Adipocyte (in vitro differentiated cells): ENCODE measurements around the gene LILRA1.
"Not testable (repeated sequence)": the region's sequence is repeated elsewhere in the genome, so short reads cannot be mapped to it uniquely, and the experiment has no call there.

Experiments
- DNase-seq: peaks from one replicate; pipeline ENCODE4 v3.0.0-alpha.2; 2015; ENCODE audit warnings: low read depth
- H3K27me3 ChIP-seq: replicated peaks from 2 replicates; pipeline ENCODE4 v1.7.0; 2013; ENCODE audit warnings: mild to moderate bottlenecking, low read length, moderate library complexity; ENCODE audit not compliant: control insufficient read depth, insufficient read depth
- H3K36me3 ChIP-seq: 2 replicates; pipeline ENCODE4 v1.7.0; 2013; ENCODE audit warnings: low read length, mild to moderate bottlenecking, moderate library complexity; ENCODE audit not compliant: control insufficient read depth, insufficient read depth, severe bottlenecking
- H3K4me1 ChIP-seq: 2 replicates; pipeline ENCODE4 v1.7.0; 2013; ENCODE audit warnings: mild to moderate bottlenecking, low read length, moderate library complexity; ENCODE audit not compliant: control insufficient read depth, insufficient read depth
- H3K4me3 ChIP-seq: 2 replicates; pipeline ENCODE4 v1.7.0; 2013; ENCODE audit warnings: mild to moderate bottlenecking, low read length, moderate library complexity
- H3K9ac ChIP-seq: 2 replicates; pipeline ENCODE4 v1.7.0; 2013; ENCODE audit warnings: mild to moderate bottlenecking, low read length, moderate library complexity
- H3K9me3 ChIP-seq: 2 replicates; pipeline ENCODE4 v1.7.0; 2013; ENCODE audit warnings: mild to moderate bottlenecking, low read length, moderate library complexity; ENCODE audit not compliant: control insufficient read depth

The LILRA1 gene

DNA sequence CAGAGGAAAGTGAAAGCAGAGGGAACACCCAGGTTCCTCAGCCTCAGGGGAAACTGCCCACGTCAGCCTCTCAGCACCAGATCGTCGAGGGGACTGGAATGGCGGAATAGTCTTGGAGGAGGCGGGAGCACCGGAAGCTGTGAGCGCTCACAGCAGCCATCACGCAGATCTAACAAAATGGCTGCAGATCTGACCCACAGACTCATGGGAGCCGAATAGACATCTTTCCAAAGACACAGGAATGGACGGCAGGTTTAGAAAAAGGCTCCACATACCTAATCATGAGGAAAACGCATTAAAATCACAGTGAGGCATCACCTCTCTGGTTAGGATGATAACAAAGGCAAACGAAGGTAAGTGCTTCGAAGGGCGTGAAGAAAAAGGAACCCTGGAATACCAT, 31.6 kb upstream of the LILRA1 start:
- Histone ChIP-seq H3K4me1 (no peaks in the 10 kb centered on the region), H3K4me3 (no peak overlapping the region), H3K27me3 (no peaks in the 10 kb centered on the region), H3K36me3 (no peaks in the 10 kb centered on the region), H3K9me3 (no peaks in the 10 kb centered on the region), H3K9ac (no peak overlapping the region)
- DNase-seq = no peak

- not testable (repeated sequence) for H3K27me3 ChIP-seq, H3K36me3 ChIP-seq, H3K9ac ChIP-seq, H3K9me3 ChIP-seq, DNase-seq, H3K4me1 ChIP-seq, H3K4me3 ChIP-seq
Observed at GRCh38 chr19:54563206-54563605, 30.2 kb upstream of the LILRA1 start.

- H3K4me1 ChIP-seq = no peaks in the 10 kb centered on the region
- H3K36me3 ChIP-seq = no peaks in the 10 kb centered on the region
- no peaks in the 10 kb centered on the region for H3K9me3 ChIP-seq
- no peak overlapping the region for H3K4me3 ChIP-seq
- no peak overlapping the region for H3K9ac ChIP-seq
- DNase-seq = no peak
- no peaks in the 10 kb centered on the region for H3K27me3 ChIP-seq
Observed at GRCh38 chr19:54570316-54570715, 23.1 kb upstream of the LILRA1 start.

GRCh38 chr19:54571715-54572615, 21.5 kb upstream of the LILRA1 start:
- not testable (repeated sequence) for H3K27me3 ChIP-seq, H3K4me1 ChIP-seq, H3K36me3 ChIP-seq, H3K9ac ChIP-seq, DNase-seq, H3K9me3 ChIP-seq, H3K4me3 ChIP-seq

- H3K36me3 ChIP-seq = no peaks in the 10 kb centered on the region
- no peaks in the 10 kb centered on the region for H3K9me3 ChIP-seq
- H3K9ac ChIP-seq = no peak overlapping the region
- no peaks in the 10 kb centered on the region for H3K27me3 ChIP-seq
- H3K4me3 ChIP-seq = no peak overlapping the region
- H3K4me1 ChIP-seq = no peaks in the 10 kb centered on the region
- DNase-seq = no peak
Observed at GRCh38 chr19:54572696-54573311, 20.6 kb upstream of the LILRA1 start.

GRCh38 chr19:54573330-54573872, 20.0 kb upstream of the LILRA1 start, which contains the start of gene LILRA2:
Gene LILRA2 (plus strand): TSS chr19:54573790. CDS start chr19:54573879, 89 bp downstream.
- no peak for DNase-seq
- H3K4me3 ChIP-seq = no peak within 1 kb of the TSS
- no peak within 1 kb of the TSS for H3K9ac ChIP-seq
- H3K4me1 ChIP-seq = no peaks in the 10 kb centered on the region
- H3K36me3 ChIP-seq = no peaks in the 10 kb centered on the region
- H3K9me3 ChIP-seq = no peaks in the 10 kb centered on the region
- H3K27me3 ChIP-seq = no peaks in the 10 kb centered on the region

GRCh38 chr19:54574051-54574450, 19.4 kb upstream of the LILRA1 start:
- no peak for DNase-seq
- H3K27me3 ChIP-seq = no peaks in the 10 kb centered on the region
- no peaks in the 10 kb centered on the region for H3K4me1 ChIP-seq

GRCh38 chr19:54574527-54575056, 18.8 kb upstream of the LILRA1 start:
- Histone ChIP-seq H3K27me3 (no peaks in the 10 kb centered on the region), H3K4me3 (no peak overlapping the region), H3K9ac (no peak overlapping the region), H3K4me1 (no peaks in the 10 kb centered on the region), H3K9me3 (no peaks in the 10 kb centered on the region), H3K36me3 (no peaks in the 10 kb centered on the region)
- no peak for DNase-seq

More at GRCh38 chr19:54574051-54574450, 19.4 kb upstream of the LILRA1 start:
- H3K9ac ChIP-seq = no peak overlapping the region
- H3K36me3 ChIP-seq = no peaks in the 10 kb centered on the region
- no peaks in the 10 kb centered on the region for H3K9me3 ChIP-seq
- no peak overlapping the region for H3K4me3 ChIP-seq

DNA sequence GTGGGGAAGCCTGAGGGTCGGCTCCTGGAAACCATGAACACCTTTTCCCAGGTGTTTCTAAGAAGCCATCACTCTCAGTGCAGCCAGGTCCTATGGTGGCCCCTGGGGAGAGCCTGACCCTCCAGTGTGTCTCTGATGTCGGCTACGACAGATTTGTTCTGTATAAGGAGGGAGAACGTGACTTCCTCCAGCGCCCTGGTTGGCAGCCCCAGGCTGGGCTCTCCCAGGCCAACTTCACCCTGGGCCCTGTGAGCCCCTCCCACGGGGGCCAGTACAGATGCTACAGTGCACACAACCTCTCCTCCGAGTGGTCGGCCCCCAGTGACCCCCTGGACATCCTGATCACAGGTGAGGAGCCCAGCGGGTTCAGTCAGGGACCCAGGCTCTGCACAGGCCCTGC, 18.2 kb upstream of the LILRA1 start:
- not testable (repeated sequence) for H3K4me3 ChIP-seq, H3K9ac ChIP-seq, H3K27me3 ChIP-seq, H3K9me3 ChIP-seq, H3K4me1 ChIP-seq, DNase-seq, H3K36me3 ChIP-seq

DNA sequence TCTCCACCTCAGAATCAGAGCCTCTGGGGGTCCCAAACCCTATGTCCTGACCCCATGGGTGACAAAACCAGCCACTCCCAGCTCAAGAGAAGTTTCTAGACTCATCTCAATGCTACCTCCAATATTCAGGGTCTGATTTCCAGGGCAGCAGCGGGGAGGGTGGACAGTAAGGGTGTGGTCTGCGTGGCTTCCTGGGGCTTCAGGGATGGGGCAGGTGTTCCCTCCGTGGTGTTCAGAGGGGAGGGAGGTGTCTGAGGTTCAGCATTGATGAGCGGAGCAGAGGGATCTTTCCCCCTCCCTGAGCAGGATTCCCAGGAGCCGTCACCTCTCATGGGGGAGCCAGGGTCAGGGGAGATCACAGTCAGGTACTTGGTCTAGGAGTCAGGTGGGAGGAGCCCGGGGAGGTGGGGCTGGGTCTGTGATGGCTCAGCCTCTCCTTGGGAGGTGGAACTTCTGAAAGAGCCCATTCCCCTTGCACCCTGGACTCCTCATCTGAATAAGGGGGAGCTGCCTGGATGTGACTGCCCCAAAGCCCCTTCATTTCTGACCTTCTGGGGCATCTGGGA, 16.9 kb upstream of the LILRA1 start:
- Histone ChIP-seq H3K4me1 (no peaks in the 10 kb centered on the region), H3K9ac (no peak overlapping the region), H3K36me3 (no peaks in the 10 kb centered on the region), H3K4me3 (no peak overlapping the region), H3K27me3 (no peaks in the 10 kb centered on the region), H3K9me3 (no peaks in the 10 kb centered on the region)
- DNase-seq = no peak

- H3K9ac ChIP-seq = no peak overlapping the region
- H3K4me1 ChIP-seq = no peaks in the 10 kb centered on the region
- H3K27me3 ChIP-seq = no peaks in the 10 kb centered on the region
- H3K36me3 ChIP-seq = no peaks in the 10 kb centered on the region
- no peak for DNase-seq
- no peak overlapping the region for H3K4me3 ChIP-seq
- no peaks in the 10 kb centered on the region for H3K9me3 ChIP-seq
Observed at GRCh38 chr19:54577334-54577733, 16.1 kb upstream of the LILRA1 start.
